Jurkat, Clone E6-1 (cell line): Measurements from ENCODE around the gene ADGRB3.
"Not testable (repeated sequence)": the region's sequence is repeated elsewhere in the genome, so short reads cannot be mapped to it uniquely, and the experiment has no call there.

Experiments used
- DNase-seq: peaks from one replicate; pipeline ENCODE4 v3.0.0-alpha.2; 2011; ENCODE audit warnings: low read depth, low spot score
- H3K4me3 ChIP-seq: 2 replicates; pipeline ENCODE4 v1.5.1; 2011; ENCODE audit warnings: mild to moderate bottlenecking, low read length, control low read depth, moderate library complexity

ADGRB3 gene

GRCh38 chr6:68978411-68978810 lies 343.3 kb downstream of the ADGRB3 start:
- no peak overlapping the region for H3K4me3 ChIP-seq
- no peak for DNase-seq

DNA sequence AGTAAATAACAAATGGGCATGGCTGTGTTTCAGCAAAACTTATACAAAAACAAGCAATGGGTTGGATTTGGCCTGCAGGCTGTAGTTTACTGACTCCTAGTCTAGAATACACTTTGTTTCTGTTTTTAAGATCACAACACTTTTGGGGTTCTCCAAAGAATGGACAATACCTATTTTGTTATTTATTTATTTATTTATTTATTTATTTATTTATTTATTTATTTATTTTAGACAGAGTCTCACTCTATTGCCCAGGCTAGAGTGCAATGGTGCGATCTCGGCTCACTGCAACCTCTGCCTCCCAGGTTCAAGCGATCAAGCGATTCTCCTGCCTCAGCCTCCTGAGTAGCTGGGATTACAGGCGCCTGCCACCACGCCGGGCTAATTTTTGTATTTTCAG lies 346.6 kb downstream of the ADGRB3 start:
- DNase-seq, H3K4me3 ChIP-seq: not testable (repeated sequence)

GRCh38 chr6:68988698-68989097 lies 353.6 kb downstream of the ADGRB3 start:
- no peak for DNase-seq
- H3K4me3 ChIP-seq = no peak overlapping the region

- H3K4me3 ChIP-seq = no peak overlapping the region
- no peak for DNase-seq
These were observed 355.2 kb downstream of the ADGRB3 start for GRCh38 chr6:68990317-68990716.

DNA sequence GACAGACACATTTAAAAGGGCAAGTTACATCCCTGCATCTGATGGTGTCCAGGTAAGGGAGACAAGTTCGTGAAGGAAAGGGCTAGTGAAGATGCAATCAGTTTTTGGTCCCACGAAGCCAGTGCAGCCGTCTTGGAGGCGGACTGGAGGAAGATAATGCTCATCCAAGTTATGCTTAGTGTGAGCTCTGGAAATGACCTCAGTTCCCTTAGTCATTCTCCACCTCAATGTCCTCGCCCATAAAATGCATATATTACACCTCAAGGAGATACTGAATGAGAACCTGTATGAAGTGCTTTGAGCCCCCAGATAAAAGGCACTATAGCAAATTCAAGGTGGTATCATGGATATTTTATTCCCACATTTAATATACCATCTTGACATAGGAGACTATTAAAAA lies 358.8 kb downstream of the ADGRB3 start:
- DNase-seq = no peak

DNA sequence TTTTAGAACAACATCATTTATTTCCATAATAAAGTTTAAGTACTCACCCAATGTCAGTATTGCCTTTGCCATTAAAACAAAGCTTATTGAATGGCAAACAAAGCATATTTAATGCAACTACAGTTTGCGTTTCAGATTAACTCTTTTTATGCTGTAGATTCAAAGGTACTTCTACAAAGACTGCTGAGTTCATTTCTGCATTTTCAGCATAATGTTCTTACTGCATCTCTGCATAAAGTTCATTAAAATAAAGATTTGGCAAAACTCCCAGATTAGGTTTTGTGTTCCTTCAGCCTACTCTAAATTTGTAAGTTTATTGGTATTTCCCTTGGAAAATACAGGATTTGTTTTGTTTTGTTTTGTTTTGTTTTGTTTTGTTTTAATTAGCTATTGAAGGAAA lies 359.4 kb downstream of the ADGRB3 start:
- DNase-seq = no peak
- no peak overlapping the region for H3K4me3 ChIP-seq

More for the DNA sequence above, 358.8 kb downstream of the ADGRB3 start:
- no peak overlapping the region for H3K4me3 ChIP-seq

DNA sequence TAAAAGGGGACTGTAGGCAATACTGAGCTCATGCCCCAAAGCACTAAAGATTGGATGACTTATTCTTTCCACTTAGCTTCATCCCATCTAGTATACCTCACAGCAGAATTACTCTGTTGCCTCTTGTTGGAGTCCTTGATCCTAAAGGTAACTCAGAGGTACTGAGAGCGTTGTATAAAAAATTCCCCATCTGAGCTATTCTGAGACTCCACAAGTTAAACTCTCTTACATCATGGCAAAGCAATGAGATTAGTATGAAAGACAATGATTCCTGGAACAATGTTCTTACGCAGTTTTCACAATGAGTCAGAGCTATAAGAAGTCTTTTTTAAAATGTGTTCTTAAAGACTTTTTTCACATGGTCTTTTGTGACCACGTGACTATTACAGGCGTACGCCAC lies 370.1 kb downstream of the ADGRB3 start:
- DNase-seq = no peak
- no peak overlapping the region for H3K4me3 ChIP-seq

- no peak overlapping the region for H3K4me3 ChIP-seq
- DNase-seq = no peak
These were observed 372.7 kb downstream of the ADGRB3 start for GRCh38 chr6:69007781-69008180.

- DNase-seq = no peak
- H3K4me3 ChIP-seq = no peak overlapping the region
These were observed 377.1 kb downstream of the ADGRB3 start for GRCh38 chr6:69012211-69012610.

DNA sequence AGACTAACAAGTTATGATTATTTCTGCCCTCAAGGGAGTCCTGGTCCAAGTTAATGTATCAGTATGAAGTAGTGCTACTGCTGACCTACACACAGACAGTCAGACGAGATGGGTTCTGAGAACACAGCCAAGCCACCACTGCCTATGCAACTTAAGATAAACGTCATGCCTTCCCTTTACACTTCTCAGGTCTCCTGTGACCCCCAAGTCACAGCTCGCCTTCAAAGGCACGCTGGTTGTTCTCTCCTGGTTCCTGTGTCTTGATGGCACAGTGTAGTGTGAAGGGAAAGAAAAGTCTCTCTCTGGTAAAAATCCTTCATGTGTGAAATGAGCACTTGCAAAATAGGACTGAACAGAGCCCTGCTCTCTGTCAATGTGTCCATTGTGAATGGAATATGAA lies 377.8 kb downstream of the ADGRB3 start:
- DNase-seq = no peak
- H3K4me3 ChIP-seq = no peak overlapping the region

GRCh38 chr6:69018906-69019305 lies 383.8 kb downstream of the ADGRB3 start:
- no peak for DNase-seq
- H3K4me3 ChIP-seq = no peak overlapping the region

GRCh38 chr6:69019832-69020231 lies 384.8 kb downstream of the ADGRB3 start:
- H3K4me3 ChIP-seq = no peak overlapping the region
- no peak for DNase-seq

- DNase-seq = no peak
- H3K4me3 ChIP-seq = no peak overlapping the region
These were observed 387.9 kb downstream of the ADGRB3 start for GRCh38 chr6:69022993-69023392.

DNA sequence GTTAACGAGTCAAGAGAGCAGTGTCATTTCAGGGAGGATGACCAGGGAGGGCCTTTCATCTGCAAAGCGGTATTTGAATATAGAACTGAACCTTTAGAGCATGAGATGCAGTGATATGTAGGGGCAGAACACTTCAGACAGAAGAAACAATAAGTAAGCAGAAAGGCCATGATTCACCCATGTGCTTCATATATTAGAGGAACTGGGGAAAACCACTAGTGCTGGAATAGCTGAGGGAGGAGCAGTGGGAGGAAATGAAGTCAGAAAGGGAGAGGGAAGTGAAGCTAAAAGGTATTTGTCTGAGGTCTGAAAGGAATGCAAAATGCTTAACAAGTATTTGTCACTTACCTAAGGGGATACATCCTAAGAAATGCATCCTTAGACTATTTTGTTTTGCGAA lies 391.2 kb downstream of the ADGRB3 start:
- no peak overlapping the region for H3K4me3 ChIP-seq
- no peak for DNase-seq

GRCh38 chr6:69026715-69027114 lies 391.6 kb downstream of the ADGRB3 start:
- H3K4me3 ChIP-seq = no peak overlapping the region
- no peak for DNase-seq

- H3K4me3 ChIP-seq = no peak overlapping the region
- no peak for DNase-seq
These were observed 392.8 kb downstream of the ADGRB3 start for GRCh38 chr6:69027861-69028260.

- no peak for DNase-seq
- no peak overlapping the region for H3K4me3 ChIP-seq
These were observed 403.8 kb downstream of the ADGRB3 start for GRCh38 chr6:69038841-69039240.

GRCh38 chr6:69042297-69042696 lies 407.2 kb downstream of the ADGRB3 start:
- no peak overlapping the region for H3K4me3 ChIP-seq
- no peak for DNase-seq

GRCh38 chr6:69044534-69044933 lies 409.5 kb downstream of the ADGRB3 start:
- no peak overlapping the region for H3K4me3 ChIP-seq
- DNase-seq = no peak

GRCh38 chr6:69059413-69059812 lies 424.3 kb downstream of the ADGRB3 start:
- no peak for DNase-seq
- H3K4me3 ChIP-seq = no peak overlapping the region

GRCh38 chr6:69061066-69061465 lies 426.0 kb downstream of the ADGRB3 start:
- DNase-seq = no peak
- H3K4me3 ChIP-seq = no peak overlapping the region

DNA sequence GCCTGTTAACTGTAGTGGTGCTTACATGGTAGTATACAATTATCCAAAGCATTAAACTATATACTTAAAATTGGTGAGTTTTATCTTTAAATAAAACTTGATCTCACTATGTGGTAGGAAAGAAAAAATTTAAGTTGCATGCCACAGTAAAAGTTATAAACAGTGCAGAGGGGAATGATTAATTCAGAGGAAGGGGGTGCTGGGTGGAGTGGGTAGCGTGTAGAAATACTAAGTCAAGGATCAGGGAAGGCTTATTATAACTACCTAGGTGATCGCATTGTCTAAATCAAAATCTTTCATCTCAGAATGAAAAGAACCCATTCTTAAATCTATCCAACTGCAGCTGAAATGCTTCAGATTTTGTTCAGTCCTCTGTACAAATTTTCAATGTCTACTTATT lies 428.3 kb downstream of the ADGRB3 start:
- no peak overlapping the region for H3K4me3 ChIP-seq
- DNase-seq = no peak
